A673 (cell line): Measurements from ENCODE around the gene CLN5.

ENCODE experiments used
- CTCF ChIP-seq: fragments of 300-800, 200-600 bp; sonication (generic); conservative IDR thresholded peaks from 2 replicates; pipeline ENCODE4 v1.5.1; 2017; ENCODE audit warnings: low read depth, mild to moderate bottlenecking, antibody characterized with exemption, low read length, moderate library complexity, mixed read lengths
- EZH2 ChIP-seq: fragments of 200-600 bp; sonication (generic); IDR thresholded peaks from 2 replicates; pipeline ENCODE4 v1.6.1; 2017; ENCODE audit warnings: borderline replicate concordance, low read depth, mild to moderate bottlenecking, mixed read lengths, antibody characterized with exemption, low read length; ENCODE audit not compliant: poor library complexity, severe bottlenecking

- TF ChIP-seq CTCF (no peak), EZH2 (no peak)
These were observed 27.9 kb downstream of the CLN5 start for GRCh38 chr13:77019756-77020155.
